GF-D8 (cell line): ENCODE results near the gene MBNL2.
A peak's percentile ranks its signal among the peaks of the same experiment; 100 is the strongest.
"Not testable (repeated sequence)": the region's sequence is repeated elsewhere in the genome, so short reads cannot be mapped to it uniquely, and the experiment has no call there.

Experiments
- DNase-seq: peaks from one replicate; lab custom pipeline; 2025; lab: John Stamatoyannopoulos, UW

The MBNL2 gene

DNA sequence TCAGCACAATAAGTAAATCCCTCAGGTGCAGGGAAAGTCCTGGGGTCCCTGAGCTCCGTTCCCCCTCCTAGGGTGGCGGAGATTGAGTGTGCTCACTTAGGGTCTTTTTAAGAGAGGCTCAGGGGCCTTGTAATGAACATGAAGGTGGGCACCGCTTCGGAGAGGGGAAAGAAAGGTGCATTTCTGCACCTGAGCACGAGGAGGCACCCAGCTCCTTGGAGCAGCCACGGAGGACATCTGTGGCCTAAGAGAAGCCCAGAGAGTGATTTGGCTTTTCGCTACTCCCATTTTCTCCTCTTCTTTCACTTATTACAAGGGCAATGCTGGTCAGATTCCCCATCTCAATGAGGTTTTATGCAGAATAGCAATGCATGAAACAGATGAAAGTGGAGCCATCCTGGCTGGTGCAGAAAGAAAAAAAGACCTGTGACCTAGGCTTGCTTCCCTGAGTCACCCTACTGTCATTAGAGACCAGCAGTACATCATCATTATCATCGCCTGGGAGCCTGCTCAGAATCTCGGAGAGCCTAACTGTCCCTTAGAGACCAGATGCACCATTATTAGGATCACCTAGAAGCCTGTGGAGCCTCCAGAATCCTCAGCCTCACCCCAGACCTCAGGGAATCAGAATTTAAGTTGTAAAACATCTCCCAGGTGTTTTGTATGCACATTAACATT, 125.3 kb downstream of the MBNL2 start:
- DNase-seq: no peak

DNA sequence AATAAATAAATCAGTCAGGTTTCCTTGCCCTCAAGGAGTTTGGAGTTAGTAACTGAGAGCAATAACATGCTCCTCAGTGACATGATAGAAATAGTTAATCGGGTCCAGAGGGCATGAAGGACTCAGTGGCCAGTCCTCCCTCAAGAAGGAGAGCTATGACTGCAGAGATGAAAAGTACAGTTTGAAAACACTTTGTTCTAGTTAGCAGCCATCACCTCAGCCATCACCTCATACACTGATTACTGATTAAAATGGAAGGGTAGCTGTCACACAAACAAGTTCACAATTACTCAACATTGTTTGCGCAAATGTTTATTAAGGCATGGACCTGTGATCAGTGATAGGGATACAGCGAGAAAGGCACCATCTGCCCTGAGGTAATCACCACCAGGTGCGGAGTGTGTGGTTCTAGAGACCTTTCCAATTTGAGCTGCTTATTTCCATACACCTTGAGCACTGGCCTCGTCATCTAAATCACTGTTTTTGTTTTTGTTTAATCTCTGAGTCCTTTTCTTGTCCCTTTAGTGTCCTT, 126.5 kb downstream of the MBNL2 start:
- DNase-seq: no peak

DNA sequence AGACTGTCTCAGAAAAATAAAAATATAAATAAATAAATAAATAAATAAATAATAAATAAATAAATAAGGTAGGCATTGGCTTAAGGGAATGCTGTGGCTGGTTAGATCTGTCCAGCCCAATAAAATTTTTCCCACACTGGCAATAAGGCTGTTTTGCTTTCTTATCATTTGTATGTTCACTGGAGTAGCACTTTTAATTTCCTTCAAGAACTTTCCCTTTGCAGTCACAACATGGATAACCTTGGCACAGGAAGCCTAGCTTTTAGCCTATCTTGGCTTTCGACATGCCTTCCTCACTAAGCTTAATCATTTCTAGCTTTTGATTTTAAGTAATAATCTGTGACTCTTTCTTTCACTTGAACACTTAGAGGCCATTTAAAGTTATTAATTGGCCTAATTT, 129.9 kb downstream of the MBNL2 start:
- not testable (repeated sequence) for DNase-seq

DNA sequence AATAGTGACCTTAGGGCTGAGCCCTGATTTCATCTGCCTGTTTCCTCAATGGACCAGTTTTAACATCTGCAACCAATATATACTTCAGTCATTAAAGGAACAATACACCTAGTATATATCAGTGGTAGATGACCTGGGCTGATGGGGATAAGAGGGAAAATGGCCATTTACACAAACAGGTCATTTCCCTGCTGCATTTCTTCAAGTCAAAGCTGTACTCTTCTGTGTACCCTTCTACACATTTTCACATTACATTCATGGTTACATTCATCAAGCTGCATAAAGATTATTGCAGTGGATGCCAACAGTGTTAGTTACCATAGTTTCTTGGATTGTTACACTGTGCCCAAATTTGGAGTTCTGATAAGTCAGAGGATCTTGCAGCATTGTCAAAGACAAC, 130.7 kb downstream of the MBNL2 start:
- DNase-seq: no peak

DNA sequence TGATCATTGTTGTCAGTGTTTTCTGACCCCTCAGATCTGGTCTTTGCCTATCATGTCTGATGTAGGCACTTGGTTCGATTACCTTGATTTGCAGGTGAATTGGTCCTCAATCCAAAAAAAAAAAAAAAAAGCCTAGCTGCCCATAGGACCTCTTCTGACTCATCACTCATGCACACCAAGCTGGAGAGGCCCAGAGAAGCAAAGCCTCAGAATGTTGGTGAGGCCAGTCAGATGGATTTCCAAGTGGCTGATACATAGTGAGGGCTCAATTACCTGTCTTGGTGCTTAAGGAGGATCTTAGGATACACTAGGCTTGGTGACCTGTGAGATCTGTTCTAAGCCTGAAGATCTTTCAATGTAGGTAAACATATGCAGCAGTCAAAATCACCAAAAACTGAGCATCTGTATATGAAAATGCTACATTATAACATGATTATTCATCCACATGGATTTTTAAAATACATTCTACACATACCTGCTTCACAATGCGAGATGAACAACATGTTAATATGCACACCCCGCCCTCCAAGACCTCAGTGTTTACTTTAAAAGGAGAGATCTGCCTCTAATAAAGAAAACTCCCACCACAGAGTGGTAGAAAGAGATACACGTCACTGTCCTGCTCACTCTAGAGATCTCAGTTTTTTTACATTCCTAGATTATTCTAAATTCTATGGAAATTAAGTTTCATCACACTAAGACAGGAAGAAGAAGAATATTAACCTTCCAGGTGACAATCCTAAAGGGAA, 132.0 kb downstream of the MBNL2 start:
- no peak for DNase-seq

DNA sequence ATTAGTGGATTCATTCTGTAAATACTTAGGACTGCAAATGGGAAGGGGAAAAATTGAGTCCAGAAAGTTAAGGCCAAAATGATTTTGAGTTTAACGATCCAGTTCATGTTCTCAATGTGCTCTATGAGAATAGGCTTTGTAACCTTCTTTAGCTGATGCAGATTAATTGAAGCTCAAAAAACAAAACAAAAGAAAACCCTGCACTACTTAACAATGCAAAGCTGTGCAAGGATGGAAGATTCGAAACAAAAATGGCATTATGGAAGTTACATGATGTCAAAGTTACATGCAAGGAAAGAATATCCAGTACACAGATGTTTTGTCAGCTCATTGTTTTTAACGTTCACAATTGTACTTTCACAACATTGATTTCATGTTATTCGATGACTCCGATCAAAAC, 132.7 kb downstream of the MBNL2 start:
- no peak for DNase-seq

DNA sequence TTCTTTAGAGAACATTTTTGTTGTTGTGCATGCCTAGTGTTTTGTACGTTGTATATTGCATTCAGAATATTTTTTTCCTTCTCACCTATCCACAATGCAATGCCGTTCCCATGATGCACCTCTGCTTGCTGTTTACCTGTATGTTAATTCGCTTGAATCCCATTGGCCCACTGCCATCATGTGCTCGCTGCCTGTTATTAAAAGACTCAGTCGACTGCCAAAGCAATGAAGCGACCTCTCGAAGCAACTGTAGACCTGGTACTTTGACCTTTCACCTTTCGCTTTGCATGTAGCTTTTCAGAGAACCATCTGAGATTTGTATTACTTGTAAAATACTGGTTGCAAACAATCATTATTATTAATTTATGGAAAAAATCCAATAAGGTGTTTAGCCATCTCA, 134.5 kb downstream of the MBNL2 start:
- no peak for DNase-seq

DNA sequence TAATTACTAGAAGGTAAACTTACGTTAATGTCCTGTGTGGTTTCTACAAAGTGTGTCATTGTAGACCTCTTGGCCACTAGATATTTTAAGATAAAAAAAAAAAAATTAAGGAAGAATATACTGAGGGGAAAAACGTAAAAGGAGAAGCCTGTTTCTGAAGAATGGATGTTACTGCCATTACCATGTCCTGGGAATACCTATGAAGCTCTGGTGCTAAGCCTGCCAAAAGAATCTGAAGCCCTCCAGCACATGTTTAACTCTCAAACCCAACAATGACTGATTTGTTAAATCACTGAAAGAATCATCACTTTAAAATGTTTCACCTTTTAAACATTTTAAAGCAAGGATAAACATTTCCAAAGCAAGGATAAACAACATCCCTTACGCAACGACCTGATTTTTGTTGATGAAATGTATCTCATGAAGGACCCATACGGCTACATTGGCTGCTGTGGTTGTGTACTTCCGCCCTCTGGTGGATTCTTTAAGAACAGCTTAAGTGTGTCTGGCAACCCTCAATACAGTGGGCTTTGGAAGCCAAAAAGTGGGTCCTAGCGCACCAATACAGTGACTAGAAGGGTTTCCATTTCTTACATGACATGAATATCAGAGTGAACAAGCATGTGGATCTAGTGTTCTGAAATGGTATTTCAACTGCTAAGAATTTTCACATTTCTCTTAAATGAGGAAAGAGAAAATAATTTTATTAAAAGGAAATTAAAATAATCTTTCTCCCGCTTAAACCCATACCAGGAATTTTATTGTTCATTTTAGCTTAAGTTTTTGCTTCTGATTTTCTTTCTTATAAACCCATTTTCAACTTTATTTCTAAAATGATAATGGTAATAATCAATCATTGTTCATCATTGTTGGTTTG, 137.3 kb downstream of the MBNL2 start:
- DNase-seq: no peak

DNA sequence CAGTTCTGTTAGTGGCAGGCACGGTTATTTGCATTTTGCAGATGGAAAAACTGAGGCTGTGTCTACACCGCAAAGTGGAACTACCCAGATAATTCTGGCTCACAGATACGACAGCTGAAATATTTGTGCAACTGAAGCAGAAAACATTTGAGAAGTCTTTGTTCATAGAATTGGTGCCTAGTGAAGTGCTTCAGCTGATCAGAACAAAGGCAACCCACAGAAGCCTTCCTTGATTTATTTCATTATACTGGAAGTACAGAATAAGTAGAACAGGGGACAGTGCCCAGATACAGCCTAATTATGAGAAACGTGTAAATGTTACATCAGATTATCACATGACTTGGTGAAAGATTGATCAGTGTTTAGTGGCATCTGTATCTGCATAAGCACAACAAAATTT, 138.5 kb downstream of the MBNL2 start:
- DNase-seq: no peak

DNA sequence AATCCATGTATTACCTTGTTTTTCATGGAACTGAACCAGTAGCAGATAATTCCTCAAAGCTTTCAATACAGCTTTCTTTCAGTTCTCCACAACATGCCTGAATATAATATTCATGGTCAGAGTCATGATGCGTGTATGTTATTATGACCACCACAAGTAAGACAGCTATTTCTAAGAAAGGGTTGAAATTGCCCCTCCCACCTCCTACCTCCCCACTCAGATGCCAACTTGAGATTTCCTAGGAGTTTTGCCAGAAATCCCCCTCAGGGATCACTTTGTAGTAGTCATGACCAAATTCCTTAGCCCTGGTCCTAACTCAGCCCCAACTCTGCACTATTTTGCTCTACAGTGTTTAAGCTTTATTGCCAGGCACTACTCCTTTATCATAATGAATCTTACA, 141.9 kb downstream of the MBNL2 start:
- DNase-seq: no peak

DNA sequence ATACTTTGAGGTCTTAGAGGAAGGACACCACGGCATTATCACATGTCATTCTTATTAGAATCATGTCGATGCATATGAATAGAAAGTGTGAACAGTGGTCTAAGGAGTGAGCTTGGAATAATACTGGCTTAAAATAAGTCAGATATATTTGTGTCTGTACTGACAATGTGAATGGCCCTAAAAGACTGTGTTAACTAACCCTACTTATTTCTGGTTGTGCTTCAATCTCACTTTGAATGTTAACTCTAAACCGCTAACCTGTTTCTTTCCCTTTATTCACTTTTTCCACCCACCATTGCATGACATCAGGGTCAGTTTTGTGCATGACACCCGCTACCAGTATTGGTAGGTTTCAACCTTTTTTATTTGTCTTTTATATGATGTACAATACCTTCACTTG, 142.7 kb downstream of the MBNL2 start:
- no peak for DNase-seq

DNA sequence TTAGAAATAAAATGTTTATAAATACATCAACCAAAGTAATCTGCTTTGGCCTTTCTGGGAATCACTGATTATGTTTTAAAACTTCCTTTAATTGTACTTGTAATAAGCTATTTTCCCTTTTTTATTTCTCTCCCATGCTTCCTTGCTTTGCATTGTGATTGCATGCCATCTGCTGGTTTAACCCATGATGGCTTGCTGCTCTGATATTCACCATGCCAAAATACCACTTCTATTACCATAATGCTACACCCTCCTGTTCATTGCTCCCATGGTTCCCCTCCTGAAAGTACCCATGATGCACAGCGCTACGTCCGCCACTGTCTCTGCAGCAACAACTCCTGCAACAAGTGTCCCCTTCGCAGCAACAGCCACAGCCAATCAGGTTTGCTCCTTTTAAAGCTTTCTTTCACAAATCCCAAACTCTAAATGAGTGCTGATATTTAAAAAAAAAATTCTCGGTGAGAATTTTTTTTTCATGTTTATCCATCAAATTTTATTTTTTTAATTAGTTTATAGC, 144.1 kb downstream of the MBNL2 start:
- DNase-seq: no peak

DNA sequence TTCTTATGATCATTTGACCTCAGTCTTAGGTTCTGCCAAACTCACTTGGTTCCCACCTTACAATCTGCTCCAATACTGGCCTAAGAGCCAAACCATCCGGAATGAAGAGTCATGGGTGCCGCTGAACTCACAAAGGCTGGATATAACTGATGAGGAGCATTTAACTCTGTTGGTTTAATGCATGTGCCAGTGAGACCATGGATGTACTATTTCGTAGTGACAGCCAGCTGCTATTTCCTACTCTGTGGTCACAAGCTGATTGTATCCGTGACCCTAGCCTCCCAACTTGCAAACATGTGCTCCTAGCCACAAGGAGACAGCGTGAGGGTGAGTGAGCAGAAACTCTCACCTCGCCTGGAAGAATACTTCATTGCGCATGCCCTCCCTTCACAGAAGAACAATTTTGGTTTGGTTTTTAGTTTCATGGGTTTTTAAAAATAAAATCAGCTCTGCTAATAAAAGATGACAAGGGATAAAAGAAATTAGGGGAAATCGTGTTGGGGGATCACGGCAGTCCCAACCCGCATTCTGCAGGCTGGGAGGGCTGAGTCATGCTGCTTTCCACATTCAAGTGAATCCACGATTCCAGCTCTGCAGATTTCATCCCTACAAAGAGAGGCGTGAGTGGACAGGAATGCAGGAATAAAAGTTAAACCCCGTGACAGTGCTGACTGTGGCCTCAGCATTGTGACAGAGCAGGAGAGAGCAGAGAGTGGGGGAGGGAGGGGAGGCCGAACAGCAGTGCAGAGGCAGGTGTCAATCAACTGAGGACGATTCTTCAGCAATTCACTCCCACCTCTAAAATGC, 145.1 kb downstream of the MBNL2 start:
- peak; percentile 75 for DNase-seq

DNA sequence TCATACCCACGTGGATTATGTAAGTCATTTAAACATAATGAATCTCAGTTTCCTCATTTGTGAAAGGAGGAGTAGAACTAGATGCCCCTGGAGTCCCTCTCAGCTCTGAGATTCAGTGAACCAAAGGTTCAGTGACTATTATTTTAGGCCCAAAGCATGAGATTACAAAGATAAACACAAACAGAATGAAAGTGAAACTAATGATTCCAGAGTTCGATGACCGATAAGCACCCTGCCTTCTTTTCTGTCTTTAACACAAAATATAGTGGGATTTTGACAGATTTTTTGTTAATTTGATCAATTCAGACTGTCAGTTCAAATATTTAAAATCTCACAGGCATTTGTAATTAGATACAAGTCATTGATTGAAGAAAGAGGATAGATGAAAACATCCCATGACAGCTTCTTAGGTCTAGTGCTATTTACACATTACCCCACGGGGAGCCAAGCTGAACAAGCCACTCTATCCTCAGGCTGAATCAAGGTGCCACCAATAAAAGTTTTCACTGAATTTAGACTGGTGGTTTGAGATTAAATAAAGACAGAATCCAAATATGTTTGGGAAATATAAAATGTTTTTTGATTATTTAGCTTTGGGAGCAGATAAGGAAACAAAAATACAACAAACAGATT, 147.2 kb downstream of the MBNL2 start:
- no peak for DNase-seq

DNA sequence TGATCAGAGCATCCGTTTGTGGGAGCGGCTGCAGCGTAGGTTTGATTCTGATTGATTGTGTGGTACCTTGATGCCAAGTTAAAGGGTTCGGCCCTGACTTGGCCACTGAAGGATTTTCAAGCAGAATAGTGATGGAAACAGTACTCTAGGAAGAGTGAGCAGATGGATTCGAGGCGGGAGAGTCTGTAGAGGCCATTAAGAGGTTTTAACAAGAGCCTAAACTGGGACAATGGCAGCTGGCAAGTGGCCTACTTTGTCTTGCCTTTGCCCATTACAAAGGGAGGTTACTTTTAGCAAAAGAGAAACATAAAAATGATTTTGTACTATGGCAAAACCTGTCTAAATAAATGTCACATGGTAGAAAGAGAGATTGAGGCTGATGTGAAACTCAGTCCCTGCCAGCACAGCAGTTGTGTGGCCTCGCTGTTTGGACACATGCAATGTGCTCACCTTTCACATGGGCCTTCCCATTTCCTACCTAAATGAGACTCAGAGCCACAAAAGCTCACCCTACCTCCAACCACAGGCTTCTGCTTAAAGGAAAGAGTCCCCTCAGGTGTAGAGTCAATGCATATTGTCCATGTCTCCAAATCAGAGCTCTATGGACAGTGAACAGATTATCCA, 149.5 kb downstream of the MBNL2 start:
- no peak for DNase-seq

DNA sequence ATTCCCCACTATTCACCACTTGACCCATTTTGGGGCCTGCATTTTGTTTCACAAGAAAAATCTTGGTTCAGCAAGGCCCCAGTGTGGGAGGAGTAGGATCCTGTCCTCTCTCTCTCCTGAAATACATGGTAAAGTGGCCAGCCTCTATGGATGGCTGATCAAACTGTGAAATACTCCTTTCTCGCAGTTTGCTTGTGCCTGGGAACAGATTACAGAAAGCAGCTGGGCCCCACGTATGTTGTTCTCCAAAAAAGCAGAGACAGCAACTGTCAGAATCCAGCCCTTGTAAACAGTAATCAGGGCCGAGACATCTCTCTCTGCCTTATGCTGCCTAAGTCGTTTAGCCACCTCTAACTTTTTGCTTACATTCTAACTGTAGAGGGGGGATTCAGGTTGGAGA, 150.8 kb downstream of the MBNL2 start:
- DNase-seq: no peak

DNA sequence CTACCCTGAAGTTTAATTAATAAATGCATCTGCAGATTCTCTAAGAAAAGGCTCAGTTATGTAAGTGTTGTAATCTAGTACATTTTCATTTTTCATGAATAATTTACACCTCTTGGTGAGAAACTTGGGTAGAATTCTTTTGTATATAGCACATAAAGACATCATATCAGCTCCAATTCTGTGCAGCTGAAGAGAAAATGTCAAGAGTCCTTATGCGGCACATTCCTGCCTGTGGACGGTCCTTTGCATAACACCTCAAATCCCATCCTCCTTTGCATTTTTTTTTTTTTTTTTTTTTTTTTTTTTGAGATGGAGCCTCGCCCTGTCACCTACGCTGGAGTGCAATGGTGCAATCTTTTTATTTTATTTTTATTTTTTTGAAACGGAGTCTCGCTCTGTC, 151.7 kb downstream of the MBNL2 start:
- no peak for DNase-seq

DNA sequence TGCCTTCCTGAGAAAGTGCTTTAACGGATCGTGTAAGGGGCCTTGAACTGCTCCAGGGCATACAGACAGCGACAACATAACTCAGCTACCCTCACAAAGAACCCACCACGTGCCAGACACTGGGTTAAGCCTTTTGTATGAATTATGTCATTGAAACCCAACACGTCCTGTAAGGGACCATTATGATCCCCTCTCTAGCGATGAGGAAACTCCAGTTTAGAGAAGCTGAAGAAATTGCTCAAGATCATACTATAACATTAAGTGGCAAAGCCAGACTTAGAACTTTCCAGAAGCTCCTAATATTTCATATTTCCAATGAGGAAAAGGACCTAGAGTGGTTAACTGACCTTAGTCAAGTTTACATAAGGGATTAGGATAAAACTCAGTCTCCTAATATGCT, 154.8 kb downstream of the MBNL2 start:
- DNase-seq: no peak

DNA sequence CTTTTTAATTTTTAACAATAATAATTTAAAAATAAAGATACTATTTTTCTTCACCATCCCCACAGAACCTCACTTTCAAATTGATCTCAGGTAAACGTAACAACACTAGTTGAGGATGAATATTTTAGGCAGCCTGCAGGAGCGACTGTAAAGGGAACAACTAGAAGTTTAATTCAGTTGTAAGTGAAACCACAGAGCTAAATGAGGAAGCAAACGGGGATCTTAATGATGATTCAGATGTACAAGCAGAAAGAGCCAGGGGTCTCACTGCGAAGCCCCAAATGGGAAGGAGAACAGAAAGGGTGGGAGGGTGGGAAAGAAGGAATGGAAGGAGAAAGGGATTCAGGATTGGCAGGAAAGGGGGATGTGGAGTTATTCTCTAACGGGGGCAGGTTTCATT, 157.3 kb downstream of the MBNL2 start:
- no peak for DNase-seq

DNA sequence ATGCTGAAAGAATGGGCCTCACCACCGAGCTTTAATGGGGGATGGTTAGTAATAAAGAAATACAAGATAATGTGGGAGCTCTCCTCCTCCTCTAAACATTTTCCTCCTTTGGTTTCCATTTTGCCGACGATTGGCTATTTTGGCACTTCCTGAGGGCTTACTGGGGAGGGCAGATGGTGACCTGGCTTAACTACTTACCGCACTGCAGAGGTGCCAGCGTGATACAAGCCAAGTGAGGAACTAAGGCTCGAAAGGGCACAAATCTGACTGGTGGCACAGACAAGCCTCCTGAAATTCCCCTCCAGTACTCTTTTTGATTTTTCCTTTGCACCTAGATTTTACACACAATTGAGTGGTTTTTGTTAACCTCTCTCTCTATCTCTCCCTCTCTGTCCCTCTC, 158.6 kb downstream of the MBNL2 start:
- DNase-seq: no peak

DNA sequence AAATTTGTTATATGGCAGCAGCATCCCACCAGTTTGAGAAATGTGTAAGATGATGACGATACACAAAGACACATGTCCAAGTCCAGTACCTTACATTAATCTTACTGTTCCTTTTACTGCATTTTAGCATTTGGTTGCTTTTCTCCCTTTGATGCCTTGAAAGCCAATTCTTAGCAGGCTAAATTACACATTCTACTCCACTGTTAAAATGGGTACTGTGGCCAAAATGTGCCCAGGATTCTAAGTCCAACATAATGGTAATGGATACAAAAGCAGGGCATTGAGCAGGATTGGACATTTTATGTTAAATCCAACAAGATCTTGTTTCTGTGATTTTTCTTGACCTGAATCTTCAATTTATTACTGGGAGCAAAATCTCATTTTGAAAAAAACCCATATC, 159.1 kb downstream of the MBNL2 start:
- DNase-seq: no peak
